Type B pancreatic cell (in vitro differentiated cells): ENCODE results near the gene SNAP47. TPM values are rescaled to one million over a fixed set of nuclear protein-coding genes. Genes with fewer than 3 reads are reported as not detected.
A peak's percentile ranks its signal among the peaks of the same experiment; 100 is the strongest.

Experiments used
- DNase-seq: peaks from one replicate; pipeline ENCODE4 v3.0.0; 2021; ENCODE audit warnings: mixed read lengths; ENCODE audit not compliant: unreplicated experiment; ENCODE audit errors: extremely low spot score
- H3K27ac Mint-ChIP-seq: 2 replicates; pipeline ENCODE4 v1.8.0; 2021; ENCODE audit warnings: mild to moderate bottlenecking, mixed read lengths
- H3K27me3 Mint-ChIP-seq: 2 replicates; pipeline ENCODE4 v1.8.0; 2021; ENCODE audit warnings: mixed read lengths
- H3K36me3 Mint-ChIP-seq: 2 replicates; pipeline ENCODE4 v1.8.0; 2021; ENCODE audit warnings: mixed read lengths
- H3K4me1 Mint-ChIP-seq: one replicate; pipeline ENCODE4 v1.8.0; 2021; ENCODE audit warnings: mixed read lengths; ENCODE audit not compliant: unreplicated experiment
- H3K4me3 Mint-ChIP-seq: 2 replicates; pipeline ENCODE4 v1.8.0; 2021; ENCODE audit warnings: mild to moderate bottlenecking, mixed read lengths
- H3K9me3 Mint-ChIP-seq: 2 replicates; pipeline ENCODE4 v1.8.0; 2021; ENCODE audit warnings: mixed read lengths
- CTCF ChIP-seq: fragments of 200-600 bp; sonication (generic); conservative IDR thresholded peaks from 2 replicates; pipeline ENCODE4 v1.5.0; 2021; ENCODE audit warnings: antibody characterized with exemption, mild to moderate bottlenecking
- total RNA-seq: library from RNA; stranded (reverse); gene quantifications from 2 replicates; pipeline ENCODE4 v1.2.1, GENCODE V29; 2021; ENCODE audit warnings: low replicate concordance

Gene SNAP47
- total RNA-seq, 1 donor from 2014 or later = 46.2 TPM

GRCh38 chr1:227765261-227766014, 30.2 kb downstream of the SNAP47 start:
- no peaks in the 10 kb centered on the region for H3K9me3 Mint-ChIP-seq

GRCh38 chr1:227766015-227766634, 30.9 kb downstream of the SNAP47 start:
- H3K9me3 Mint-ChIP-seq = no peaks in the 10 kb centered on the region
- peaks cover 4% of the 10 kb centered on the region for H3K27me3 Mint-ChIP-seq
- H3K27ac Mint-ChIP-seq = peak overlapping the region; percentile 23
- H3K36me3 Mint-ChIP-seq = peaks cover 20% of the 10 kb centered on the region
- no peaks in the 10 kb centered on the region for H3K4me1 Mint-ChIP-seq
- H3K4me3 Mint-ChIP-seq = no peak overlapping the region
- no peak for TF ChIP-seq CTCF
- DNase-seq = no peak

More at GRCh38 chr1:227765261-227766014, 30.2 kb downstream of the SNAP47 start:
- Mint-ChIP-seq H3K27ac (peak overlapping the region; percentile 23), H3K27me3 (peaks cover 4% of the 10 kb centered on the region), H3K4me3 (no peak overlapping the region), H3K4me1 (no peaks in the 10 kb centered on the region), H3K36me3 (peaks cover 23% of the 10 kb centered on the region)
- DNase-seq = no peak
- TF ChIP-seq CTCF = no peak

GRCh38 chr1:227766653-227767277, 31.5 kb downstream of the SNAP47 start:
- Mint-ChIP-seq H3K36me3 (peaks cover 20% of the 10 kb centered on the region), H3K4me1 (no peaks in the 10 kb centered on the region), H3K27ac (no peak overlapping the region), H3K27me3 (peaks cover 4% of the 10 kb centered on the region), H3K4me3 (no peak overlapping the region), H3K9me3 (no peaks in the 10 kb centered on the region)
- no peak for TF ChIP-seq CTCF
- no peak for DNase-seq

- Mint-ChIP-seq H3K36me3 (peaks cover 24% of the 10 kb centered on the region), H3K27me3 (peaks cover 4% of the 10 kb centered on the region), H3K4me3 (no peak overlapping the region), H3K4me1 (no peaks in the 10 kb centered on the region), H3K9me3 (no peaks in the 10 kb centered on the region), H3K27ac (no peak overlapping the region)
- no peak for DNase-seq
- TF ChIP-seq CTCF = no peak
Measured at GRCh38 chr1:227767401-227768124, 32.3 kb downstream of the SNAP47 start.

- no peak overlapping the region for H3K27ac Mint-ChIP-seq
- no peak for TF ChIP-seq CTCF
- no peaks in the 10 kb centered on the region for H3K4me1 Mint-ChIP-seq
- DNase-seq = no peak
- H3K27me3 Mint-ChIP-seq = peaks cover 4% of the 10 kb centered on the region
- H3K9me3 Mint-ChIP-seq = no peaks in the 10 kb centered on the region
- peaks cover 26% of the 10 kb centered on the region for H3K36me3 Mint-ChIP-seq
- no peak overlapping the region for H3K4me3 Mint-ChIP-seq
Measured at GRCh38 chr1:227768125-227768439, 32.8 kb downstream of the SNAP47 start.
